DOHH2 (cell line): ENCODE data around the gene TLR6.

Experiments used
- H3F3A ChIP-seq: fragments of 200-600 bp; sonication (generic), shearing (Covaris generic); 2 replicates; pipeline ENCODE4 v1.6.0; 2016; ENCODE audit warnings: antibody characterized with exemption, mild to moderate bottlenecking; ENCODE audit not compliant: control insufficient read depth, insufficient read depth
- H3K27ac ChIP-seq: fragments of 200-600 bp; sonication (generic); 2 replicates; pipeline ENCODE4 v1.5.1; 2014; ENCODE audit warnings: low read depth, mild to moderate bottlenecking, low read length, moderate library complexity
- H3K27me3 ChIP-seq: fragments of 200-600 bp; sonication (generic); 2 replicates; pipeline ENCODE4 v1.6.1; 2014; ENCODE audit warnings: mild to moderate bottlenecking, low read length, mixed read lengths; ENCODE audit not compliant: control insufficient read depth
- H3K36me3 ChIP-seq: fragments of 200-600 bp; sonication (generic); 2 replicates; pipeline ENCODE4 v1.6.1; 2014; ENCODE audit warnings: mild to moderate bottlenecking, low read length, moderate library complexity, mixed read lengths; ENCODE audit not compliant: control insufficient read depth
- H3K4me1 ChIP-seq: fragments of 200-600 bp; sonication (generic); 2 replicates; pipeline ENCODE4 v1.6.1; 2014; ENCODE audit warnings: mild to moderate bottlenecking, low read length, mixed read lengths; ENCODE audit not compliant: control insufficient read depth
- H3K4me2 ChIP-seq: fragments of 200-600 bp; sonication (generic); 2 replicates; pipeline ENCODE4 v1.6.0; 2014; ENCODE audit warnings: mild to moderate bottlenecking, low read length, moderate library complexity
- H3K4me3 ChIP-seq: fragments of 200-600 bp; sonication (generic); 2 replicates; pipeline ENCODE4 v1.5.1; 2014; ENCODE audit warnings: mild to moderate bottlenecking, low read length, mixed read lengths
- H3K79me2 ChIP-seq: fragments of 200-600 bp; sonication (generic); 2 replicates; pipeline ENCODE4 v1.6.1; 2014; ENCODE audit warnings: mild to moderate bottlenecking, low read length, mixed read lengths; ENCODE audit not compliant: control insufficient read depth
- H3K9me2 ChIP-seq: fragments of 200-600 bp; sonication (generic); replicated peaks from 2 replicates; pipeline ENCODE4 v1.6.1; 2014; ENCODE audit warnings: mild to moderate bottlenecking, low read length, mixed read lengths; ENCODE audit not compliant: control insufficient read depth
- H3K9me3 ChIP-seq: fragments of 200-600 bp; sonication (generic); 2 replicates; pipeline ENCODE4 v1.6.1; 2014; ENCODE audit warnings: antibody characterized with exemption, low read length, mixed read lengths; ENCODE audit not compliant: control insufficient read depth, insufficient read depth
- H4K20me1 ChIP-seq: fragments of 200-600 bp; sonication (generic); 2 replicates; pipeline ENCODE4 v1.6.0; 2014; ENCODE audit warnings: low read depth, mild to moderate bottlenecking, antibody characterized with exemption, low read length, moderate library complexity; ENCODE audit not compliant: control insufficient read depth, insufficient read depth
- CTCF ChIP-seq: fragments of 200-600 bp; sonication (generic); IDR thresholded peaks from one replicate; pipeline ENCODE4 v1.5.1; 2014; ENCODE audit warnings: antibody characterized with exemption, mild to moderate bottlenecking, low read depth, low read length; ENCODE audit not compliant: poor library complexity, severe bottlenecking
- EZH2phosphoT487 ChIP-seq: fragments of 200-600 bp; sonication (generic); IDR thresholded peaks from 2 replicates; pipeline ENCODE4 v1.6.1; 2017; ENCODE audit warnings: borderline replicate concordance, mild to moderate bottlenecking, antibody characterized with exemption, low read length, moderate library complexity, mixed read lengths

Gene TLR6

GRCh38 chr4:38821739-38822138 is 34.9 kb downstream of the TLR6 start:
- TF ChIP-seq EZH2phosphoT487: no peak
- no peak for TF ChIP-seq CTCF
- H3K9me3 ChIP-seq: peaks cover 12% of the 10 kb centered on the region; the same call in 1 of the 2 replicates
- peaks cover 17% of the 10 kb centered on the region for H3K36me3 ChIP-seq
- H3K27me3 ChIP-seq: no peaks in the 10 kb centered on the region
- H3K9me2 ChIP-seq: no peaks in the 10 kb centered on the region
- no peak overlapping the region for H3K27ac ChIP-seq
- H3K4me2 ChIP-seq: no peak overlapping the region
- no peaks in the 10 kb centered on the region for H4K20me1 ChIP-seq
- no peak overlapping the region for H3K4me3 ChIP-seq
- 0 out of 2 replicates have a peak, but pooled peaks cover 3% of the 10 kb centered on the region for H3F3A ChIP-seq
- H3K79me2 ChIP-seq: no peaks in the 10 kb centered on the region
- H3K4me1 ChIP-seq: peaks cover 35% of the 10 kb centered on the region

GRCh38 chr4:38820329-38821061 is 36.1 kb downstream of the TLR6 start:
- H3K4me1 ChIP-seq: peaks cover 44% of the 10 kb centered on the region
- 0 out of 2 replicates have a peak, but pooled peaks cover 9% of the 10 kb centered on the region for H3K36me3 ChIP-seq
- H3K27me3 ChIP-seq: no peaks in the 10 kb centered on the region
- H3K27ac ChIP-seq: no peak overlapping the region
- H3K4me2 ChIP-seq: no peak overlapping the region
- H4K20me1 ChIP-seq: no peaks in the 10 kb centered on the region
- H3F3A ChIP-seq: peaks cover 11% of the 10 kb centered on the region
- peaks cover 12% of the 10 kb centered on the region; the same call in 1 of the 2 replicates for H3K9me3 ChIP-seq
- H3K79me2 ChIP-seq: peaks cover under 1% of the 10 kb centered on the region; the same call in 1 of the 2 replicates
- no peaks in the 10 kb centered on the region for H3K9me2 ChIP-seq
- TF ChIP-seq CTCF: no peak
- no peak for TF ChIP-seq EZH2phosphoT487
- no peak overlapping the region for H3K4me3 ChIP-seq

- H3K4me2 ChIP-seq: no peak overlapping the region
- no peak overlapping the region for H3K4me3 ChIP-seq
- H3K4me1 ChIP-seq: peaks cover 54% of the 10 kb centered on the region
- H3K79me2 ChIP-seq: peaks cover 5% of the 10 kb centered on the region
- no peaks in the 10 kb centered on the region for H3K9me2 ChIP-seq
- H3F3A ChIP-seq: peaks cover 11% of the 10 kb centered on the region
- H3K27ac ChIP-seq: no peak overlapping the region
- TF ChIP-seq EZH2phosphoT487: no peak
- no peak for TF ChIP-seq CTCF
- H3K36me3 ChIP-seq: peaks cover 18% of the 10 kb centered on the region
- H4K20me1 ChIP-seq: no peaks in the 10 kb centered on the region
- peaks cover 21% of the 10 kb centered on the region for H3K9me3 ChIP-seq
- no peaks in the 10 kb centered on the region for H3K27me3 ChIP-seq
These were observed 37.0 kb downstream of the TLR6 start for GRCh38 chr4:38819569-38819968.
